T-cell (primary cell): ENCODE measurements around the gene ADAM19. TPM values are rescaled to one million over a fixed set of nuclear protein-coding genes. Genes with fewer than 3 reads are reported as not detected.

Experiments
- ATAC-seq, 4 experiments: fragments of 200-7000 bp in 3 of 4; fragments of 150-1000 bp in 1 of 4; cut with Tn5 transposase; replicated peaks in 1 of 4; 1 replicate in 3 of 4; 2 replicates in 1 of 4; pipeline ENCODE4 v1.10.0; 2021; ENCODE audit warnings: moderate library complexity in 3 of 4, mild to moderate bottlenecking in 2 of 4, moderate number of reproducible peaks in 1 of 4
- CTCF ChIA-PET, 2 donors: fragments of 300-600 bp; sonication (Branson Sonifier 250); formaldehyde crosslinking; loops; one replicate each; lab custom pipeline; 2022; ENCODE audit warnings: antibody characterized with exemption in 2 of 2; lab: Charles Lee
- POLR2A ChIA-PET, 2 donors: fragments of 300-600 bp; sonication (Branson Sonifier 250); formaldehyde crosslinking; loops; one replicate each; lab custom pipeline; 2022; ENCODE audit warnings: antibody characterized with exemption in 2 of 2; lab: Charles Lee
- DNase-seq, 35 experiments: peaks; one replicate each; pipeline versions ENCODE4 v3.0.0 to v3.0.0-alpha.2; 2013 to 2023
- H3K27ac ChIP-seq: one replicate; pipeline ENCODE4 v1.5.1; 2013; ENCODE audit warnings: low read length
- H3K27me3 ChIP-seq, 2 experiments: replicated peaks in 1 of 2; 1 replicate in 1 of 2; 2 replicates in 1 of 2; pipeline versions ENCODE4 v1.6.1 to v1.7.0; 2013; ENCODE audit warnings: low read length in 1 of 2, mixed read lengths in 1 of 2; ENCODE audit not compliant: control insufficient read depth in 2 of 2, insufficient read depth in 2 of 2; ENCODE audit errors: extremely low read depth in 1 of 2
- H3K36me3 ChIP-seq, 2 donors: 1 replicate in 1 of 2; 2 replicates in 1 of 2; pipeline versions ENCODE4 v1.6.1 to v1.7.0; 2013; ENCODE audit warnings: low read length in 1 of 2; ENCODE audit not compliant: control insufficient read depth in 2 of 2, insufficient read depth in 1 of 2; ENCODE audit errors: extremely low read depth in 1 of 2
- H3K4me1 ChIP-seq, 2 experiments: 1 replicate in 1 of 2; 2 replicates in 1 of 2; pipeline versions ENCODE4 v1.6.1 to v1.7.0; 2013; ENCODE audit warnings: low read length in 2 of 2, mixed read lengths in 1 of 2; ENCODE audit not compliant: insufficient read depth in 2 of 2, control insufficient read depth in 1 of 2; ENCODE audit errors: extremely low read depth in 1 of 2
- H3K4me3 ChIP-seq, 2 donors: 1 replicate in 1 of 2; 2 replicates in 1 of 2; pipeline versions ENCODE4 v1.5.1 to v1.7.0; 2013; ENCODE audit warnings: mild to moderate bottlenecking in 2 of 2, low read length in 1 of 2, moderate library complexity in 1 of 2; ENCODE audit not compliant: control insufficient read depth in 1 of 2; ENCODE audit errors: extremely low read depth in 1 of 2
- H3K9me3 ChIP-seq: 2 replicates; pipeline ENCODE4 v1.7.0; 2013
- H3K27ac Mint-ChIP-seq, 2 donors: one replicate each; pipeline ENCODE4 v1.8.0; 2020 to 2021; ENCODE audit warnings: mild to moderate bottlenecking in 2 of 2, mixed read lengths in 2 of 2
- H3K27me3 Mint-ChIP-seq, 2 donors: one replicate each; pipeline ENCODE4 v1.8.0; 2021 to 2022; ENCODE audit warnings: mixed read lengths in 2 of 2
- H3K36me3 Mint-ChIP-seq: one replicate; pipeline ENCODE4 v1.8.0; 2021; ENCODE audit warnings: mixed read lengths
- H3K4me1 Mint-ChIP-seq, 3 donors: one replicate each; pipeline ENCODE4 v1.8.0; 2020 to 2022; ENCODE audit warnings: mixed read lengths in 3 of 3, mild to moderate bottlenecking in 1 of 3
- H3K4me3 Mint-ChIP-seq, 3 donors: one replicate each; pipeline ENCODE4 v1.8.0; 2020 to 2022; ENCODE audit warnings: mild to moderate bottlenecking in 3 of 3, mixed read lengths in 3 of 3, moderate library complexity in 3 of 3
- H3K9me3 Mint-ChIP-seq, 3 donors: one replicate each; pipeline ENCODE4 v1.8.0; 2020 to 2022; ENCODE audit warnings: mixed read lengths in 3 of 3
- WGBS: methylation state at CpG from one replicate; pipeline ENCODE4 v1.1.5; 2013; ENCODE audit warnings: missing lambda C conversion rate; ENCODE audit not compliant: insufficient coverage; 5-methylcytosine and 5-hydroxymethylcytosine counted together
- total RNA-seq, 35 experiments: library from RNA in 6 of 35; stranded (reverse) in 6 of 35; fragments of 120-200 nt in 1 of 35; gene quantifications; one replicate each; pipeline versions ENCODE4 v1.2.1 to v1.2.4 and lab custom pipeline; 2013 to 2026

Gene ADAM19
- total RNA-seq, 5 donors from 2014 or later (not counting 1 experiment from before 2014, with no cell fraction given), result 30.7 to 64.1 (median 41.8) TPM

- peak overlapping the region in 1 of 3 donors; percentile 65 for H3K4me3 Mint-ChIP-seq
- Histone ChIP-seq H3K9me3 (no peaks in the 10 kb centered on the region), H3K27me3 (no peaks in the 10 kb centered on the region), H3K36me3 (peaks cover 0 to 8% of the 10 kb centered on the region in 2 donors), H3K4me1 (peaks cover 16 to 58% of the 10 kb centered on the region in 2 experiments), H3K4me3 (no peak overlapping the region), H3K27ac (peak overlapping the region; percentile 70)
- H3K27ac Mint-ChIP-seq, result peak overlapping the region; percentile 91 to 98
- H3K4me1 Mint-ChIP-seq, result peaks cover 41 to 84% (median 62%) of the 10 kb centered on the region in 3 donors
- DNase-seq (no peak), ATAC-seq (no peak)
- peaks cover 15% of the 10 kb centered on the region for H3K36me3 Mint-ChIP-seq
- CTCF ChIA-PET, result no interaction called here
- H3K9me3 Mint-ChIP-seq, result no peaks in the 10 kb centered on the region
- no peaks in the 10 kb centered on the region for H3K27me3 Mint-ChIP-seq
- POLR2A ChIA-PET, result no interaction called here
- no CpG with 5 or more reads among the region's 4 CpGs for WGBS
These were observed 36.0 kb downstream of the ADAM19 start for GRCh38 chr5:157539503-157540022.

GRCh38 chr5:157538311-157538710, 37.3 kb downstream of the ADAM19 start:
- Mint-ChIP-seq H3K27me3 (no peaks in the 10 kb centered on the region), H3K27ac (peak overlapping the region; percentile 13 to 66), H3K36me3 (peaks cover 15% of the 10 kb centered on the region), H3K4me1 (peaks cover 35 to 76% (median 50%) of the 10 kb centered on the region in 3 donors), H3K9me3 (no peaks in the 10 kb centered on the region), H3K4me3 (no peak overlapping the region)
- ATAC-seq, result no peak
- no peaks in the 10 kb centered on the region for H3K9me3 ChIP-seq
- peak overlapping the region; percentile 70 for H3K27ac ChIP-seq
- H3K4me3 ChIP-seq, result no peak overlapping the region
- DNase-seq, result no peak
- whole genome bisulfite sequencing, result 100% methylated on average over 1 of the region's 6 CpGs
- peaks cover 0 to 8% of the 10 kb centered on the region in 2 donors for H3K36me3 ChIP-seq
- no peaks in the 10 kb centered on the region for H3K27me3 ChIP-seq
- peaks cover 14 to 50% of the 10 kb centered on the region in 2 experiments for H3K4me1 ChIP-seq
- ChIA-PET POLR2A (no interaction called here), CTCF (no interaction called here)

- ChIA-PET CTCF (interaction anchor here in 1 of 2 donors (0.8 kb wide), 1 partner anchor 32 kb away, joined by 3 read pairs; no protein-coding TSS in a partner anchor), POLR2A (no interaction called here)
- Mint-ChIP-seq H3K36me3 (peaks cover 32% of the 10 kb centered on the region), H3K4me1 (peaks cover 10 to 59% (median 25%) of the 10 kb centered on the region in 3 donors), H3K9me3 (no peaks in the 10 kb centered on the region), H3K4me3 (no peak overlapping the region), H3K27me3 (no peaks in the 10 kb centered on the region), H3K27ac (peak overlapping the region in 1 of 2 donors; percentile 27)
- peaks cover 2 to 29% of the 10 kb centered on the region in 2 experiments for H3K4me1 ChIP-seq
- H3K36me3 ChIP-seq, result peaks cover 0 to 14% of the 10 kb centered on the region in 2 donors
- H3K9me3 ChIP-seq, result no peaks in the 10 kb centered on the region
- WGBS, result 96% methylated on average over 4 of the region's 6 CpGs
- no peak for ATAC-seq
- no peak for DNase-seq
- H3K27me3 ChIP-seq, result no peaks in the 10 kb centered on the region
- H3K27ac ChIP-seq, result no peak overlapping the region
- H3K4me3 ChIP-seq, result no peak overlapping the region
These were observed 40.3 kb downstream of the ADAM19 start for GRCh38 chr5:157535042-157535865.

GRCh38 chr5:157533011-157533481, 42.5 kb downstream of the ADAM19 start:
- Mint-ChIP-seq H3K9me3 (no peaks in the 10 kb centered on the region), H3K27me3 (no peaks in the 10 kb centered on the region), H3K27ac (no peak overlapping the region), H3K36me3 (peaks cover 53% of the 10 kb centered on the region), H3K4me1 (peaks cover 1 to 59% (median 11%) of the 10 kb centered on the region in 3 donors), H3K4me3 (no peak overlapping the region)
- DNase-seq (no peak), ATAC-seq (no peak)
- Histone ChIP-seq H3K36me3 (peaks cover 0 to 19% of the 10 kb centered on the region in 2 donors), H3K9me3 (no peaks in the 10 kb centered on the region), H3K4me3 (no peak overlapping the region), H3K27ac (no peak overlapping the region), H3K27me3 (no peaks in the 10 kb centered on the region), H3K4me1 (peaks cover 0 to 11% of the 10 kb centered on the region in 2 experiments)
- ChIA-PET POLR2A (no interaction called here), CTCF (no interaction called here)
- WGBS, result 85% methylated on average over 3 of the region's 7 CpGs

- CTCF ChIA-PET, result no interaction called here
- Mint-ChIP-seq H3K27ac (no peak overlapping the region), H3K4me3 (no peak overlapping the region), H3K4me1 (peaks cover 5 to 61% (median 10%) of the 10 kb centered on the region in 3 donors), H3K9me3 (no peaks in the 10 kb centered on the region), H3K36me3 (peaks cover 56% of the 10 kb centered on the region), H3K27me3 (no peaks in the 10 kb centered on the region)
- no peaks in the 10 kb centered on the region for H3K9me3 ChIP-seq
- H3K36me3 ChIP-seq, result peaks cover 0 to 19% of the 10 kb centered on the region in 2 donors
- peaks cover 0 to 7% of the 10 kb centered on the region in 2 experiments for H3K4me1 ChIP-seq
- WGBS, result 100% methylated on average over 2 of the region's 5 CpGs
- H3K27ac ChIP-seq, result no peak overlapping the region
- DNase-seq, result no peak
- POLR2A ChIA-PET, result interaction anchor here (0.5 to 0.7 kb wide), 3 partner anchors 32 to 255 kb away, joined by 4 to 5 read pairs (median 5); no protein-coding TSS in a partner anchor
- H3K27me3 ChIP-seq, result no peaks in the 10 kb centered on the region
- ATAC-seq, result no peak
- no peak overlapping the region for H3K4me3 ChIP-seq
These were observed 43.6 kb downstream of the ADAM19 start for GRCh38 chr5:157532022-157532421.

- Histone ChIP-seq H3K4me1 (peaks cover 0 to 12% of the 10 kb centered on the region in 2 experiments), H3K27ac (no peak overlapping the region), H3K9me3 (no peaks in the 10 kb centered on the region), H3K4me3 (no peak overlapping the region), H3K27me3 (no peaks in the 10 kb centered on the region), H3K36me3 (peaks cover 0 to 16% of the 10 kb centered on the region in 2 donors)
- H3K27me3 Mint-ChIP-seq, result no peaks in the 10 kb centered on the region
- H3K27ac Mint-ChIP-seq, result peak overlapping the region in 1 of 2 donors; percentile 39
- no peak for ATAC-seq
- H3K36me3 Mint-ChIP-seq, result peaks cover 48% of the 10 kb centered on the region
- no peak for DNase-seq
- ChIA-PET CTCF (no interaction called here), POLR2A (no interaction called here)
- no peaks in the 10 kb centered on the region for H3K9me3 Mint-ChIP-seq
- H3K4me3 Mint-ChIP-seq, result no peak overlapping the region
- H3K4me1 Mint-ChIP-seq, result peaks cover 5 to 64% (median 9%) of the 10 kb centered on the region in 3 donors
- WGBS, result 82% methylated on average over 7 of the region's 13 CpGs
These were observed 45.2 kb downstream of the ADAM19 start for GRCh38 chr5:157530226-157530972.
